Keratinocyte (primary cell): ENCODE results near the gene WNT1.

Experiments used
- CTCF ChIP-seq, 3 experiments: IDR thresholded peaks in 1 of 3; conservative IDR thresholded peaks in 1 of 3; optimal IDR thresholded peaks in 1 of 3; 2 replicates in 2 of 3; 3 replicates in 1 of 3; pipeline versions ENCODE3 to v1.5.1; 2011; ENCODE audit warnings: low read length in 3 of 3, mild to moderate bottlenecking in 3 of 3, moderate library complexity in 2 of 3, control low read depth in 1 of 3, inconsistent platforms in 1 of 3; ENCODE audit not compliant: insufficient read depth in 2 of 3; ENCODE audit errors: extremely low read depth in 1 of 3
- EZH2 ChIP-seq: IDR thresholded peaks from one replicate; pipeline ENCODE4 v1.6.1; 2012; ENCODE audit warnings: inconsistent platforms, mild to moderate bottlenecking, low read length, moderate library complexity

GRCh38 chr12:48988030-48988649, 10.0 kb downstream of the WNT1 start:
- TF ChIP-seq CTCF (optimal IDR thresholded peaks at IDR 0.05 in 1 of 3, IDR thresholded peaks at IDR 0.05 in 1 of 3, conservative IDR thresholded peaks at IDR 0.05 in 1 of 3; ENCODE audit: extremely low read depth in 1 of 3, insufficient read depth in 2 of 3, low read length in 3 of 3) (peak; percentile 91 to 96 (median 94)), EZH2 (no peak)
